Caki2 (cell line): ENCODE measurements around the gene TNFRSF18. TPM values are rescaled to one million over a fixed set of nuclear protein-coding genes. Genes with fewer than 3 reads are reported as not detected.

Source experiments
- DNase-seq: peaks from one replicate; pipeline ENCODE4 v3.0.0-alpha.2; 2015; ENCODE audit warnings: low read depth
- in situ Hi-C: cut with HindIII; loops from 2 replicates; pipeline ENCODE4 v1.10.0; 2016; ENCODE audit warnings: low sequenced_read_pairs, low pct_unique_long_range_greater_than_20kb, mixed read lengths
- total RNA-seq: library from RNA; depleted of rRNA; stranded (reverse); fragments of >200 nt; shearing (Covaris generic); gene quantifications from 2 replicates; pipeline ENCODE4 v1.2.3, GENCODE V29; 2014; ENCODE audit warnings: low replicate concordance; rRNA removed

The TNFRSF18 gene
- total RNA-seq, 1 experiment from 2014 or later: not detected

GRCh38 chr1:1164361-1164700 lies 42.1 kb downstream of the TNFRSF18 start:
- no peak for DNase-seq
- in situ Hi-C loops: no loop called here

- DNase-seq: no peak
- in situ Hi-C loops: no loop called here
Measured at GRCh38 chr1:1163538-1164070, 42.8 kb downstream of the TNFRSF18 start.

GRCh38 chr1:1162597-1163537 lies 43.5 kb downstream of the TNFRSF18 start:
- no peak for DNase-seq
- in situ Hi-C loops: no loop called here

GRCh38 chr1:1161683-1162079 lies 44.7 kb downstream of the TNFRSF18 start:
- DNase-seq: no peak
- in situ Hi-C loops: no loop called here

GRCh38 chr1:1161078-1161682 lies 45.2 kb downstream of the TNFRSF18 start:
- in situ Hi-C loops: no loop called here
- DNase-seq: no peak

GRCh38 chr1:1160281-1160930 lies 46.0 kb downstream of the TNFRSF18 start:
- in situ Hi-C loops: no loop called here
- no peak for DNase-seq

- in situ Hi-C loops: no loop called here
- DNase-seq: peak; percentile 68
Measured at GRCh38 chr1:1157914-1158710, 48.3 kb downstream of the TNFRSF18 start.

GRCh38 chr1:1157426-1157913 lies 48.9 kb downstream of the TNFRSF18 start:
- peak; percentile 94 for DNase-seq
- in situ Hi-C loops: no loop called here

- in situ Hi-C loops: no loop called here
- no peak for DNase-seq
Measured at GRCh38 chr1:1157033-1157365, 49.4 kb downstream of the TNFRSF18 start.

GRCh38 chr1:1156140-1157032 lies 50.0 kb downstream of the TNFRSF18 start:
- DNase-seq: no peak
- in situ Hi-C loops: no loop called here

GRCh38 chr1:1155258-1155657 lies 51.1 kb downstream of the TNFRSF18 start:
- in situ Hi-C loops: no loop called here
- no peak for DNase-seq

- in situ Hi-C loops: no loop called here
- DNase-seq: no peak
Measured at GRCh38 chr1:1153874-1154273, 52.5 kb downstream of the TNFRSF18 start.

Other genes starting within 250 kb of the TNFRSF18 start
- gene NOC2L, start 247.3 kb downstream of the TNFRSF18 start, total RNA-seq: 136 and 140 TPM in 2 replicates
- gene KLHL17, start 246.0 kb downstream of the TNFRSF18 start, total RNA-seq: 3.3 and 7.4 TPM in 2 replicates
- 0.17 and 2.3 TPM in 2 replicates for gene PLEKHN1, start 240.1 kb downstream of the TNFRSF18 start, total RNA-seq
- 0.20 TPM in 1 of 2 replicates, not detected in the other for gene PERM1, start 224.5 kb downstream of the TNFRSF18 start, total RNA-seq
- 45.3 and 73.0 TPM in 2 replicates for gene HES4, start 206.5 kb downstream of the TNFRSF18 start, total RNA-seq
- 129 and 152 TPM in 2 replicates for gene ISG15, start 193.1 kb downstream of the TNFRSF18 start, total RNA-seq
- gene AGRN, start 186.5 kb downstream of the TNFRSF18 start, total RNA-seq: 246 and 278 TPM in 2 replicates
- gene RNF223, start 132.3 kb downstream of the TNFRSF18 start, total RNA-seq: not detected in 2 replicates
- 19.1 and 26.6 TPM in 2 replicates for gene C1orf159, start 90.5 kb downstream of the TNFRSF18 start, total RNA-seq
- not detected in 2 replicates for gene TTLL10, start 32.7 kb downstream of the TNFRSF18 start, total RNA-seq
- gene TNFRSF4, start 7.6 kb upstream of the TNFRSF18 start, total RNA-seq: not detected in 2 replicates
- gene SDF4, start 25.4 kb upstream of the TNFRSF18 start, total RNA-seq: 111 and 124 TPM in 2 replicates
- gene B3GALT6, start 25.6 kb upstream of the TNFRSF18 start, total RNA-seq: 23.5 and 26.7 TPM in 2 replicates
- gene C1QTNF12, start 40.1 kb upstream of the TNFRSF18 start, total RNA-seq: not detected in 2 replicates
- 73.0 and 121 TPM in 2 replicates for gene UBE2J2, start 67.3 kb upstream of the TNFRSF18 start, total RNA-seq
- gene SCNN1D, start 73.8 kb upstream of the TNFRSF18 start, total RNA-seq: 1.8 and 2.8 TPM in 2 replicates
- gene ACAP3, start 101.3 kb upstream of the TNFRSF18 start, total RNA-seq: 35.9 and 50.2 TPM in 2 replicates
- 50.3 and 57.5 TPM in 2 replicates for gene PUSL1, start 102.0 kb upstream of the TNFRSF18 start, total RNA-seq
- gene INTS11, start 118.1 kb upstream of the TNFRSF18 start, total RNA-seq: 57.6 and 90.2 TPM in 2 replicates
- 25.8 and 28.5 TPM in 2 replicates for gene CPTP, start 118.2 kb upstream of the TNFRSF18 start, total RNA-seq
- not detected in 2 replicates for gene TAS1R3, start 124.7 kb upstream of the TNFRSF18 start, total RNA-seq
- gene DVL1, start 142.8 kb upstream of the TNFRSF18 start, total RNA-seq: 84.9 and 103 TPM in 2 replicates
- gene MXRA8, start 152.0 kb upstream of the TNFRSF18 start, total RNA-seq: not detected in 2 replicates
- 130 and 178 TPM in 2 replicates for gene AURKAIP1, start 168.6 kb upstream of the TNFRSF18 start, total RNA-seq
- 34.3 and 34.9 TPM in 2 replicates for gene CCNL2, start 192.7 kb upstream of the TNFRSF18 start, total RNA-seq
- 32.2 and 79.3 TPM in 2 replicates for gene MRPL20, start 200.7 kb upstream of the TNFRSF18 start, total RNA-seq
- not detected in 2 replicates for gene ANKRD65, start 214.7 kb upstream of the TNFRSF18 start, total RNA-seq
- gene VWA1, start 229.1 kb upstream of the TNFRSF18 start, total RNA-seq: 37.5 and 47.0 TPM in 2 replicates
- gene ATAD3C, start 243.1 kb upstream of the TNFRSF18 start, total RNA-seq: not detected in 2 replicates